MM.1S (cell line): ENCODE measurements around the gene XPO1.

Experiments used
- DNase-seq: peaks from one replicate; pipeline ENCODE4 v3.0.0-alpha.2; 2015
- H2AFZ ChIP-seq: fragments of 300-600 bp; sonication (generic); 2 replicates; pipeline ENCODE4 v1.6.0; 2016; ENCODE audit warnings: antibody characterized with exemption, low read length
- H3F3A ChIP-seq: fragments of 300-600 bp; sonication (generic); 2 replicates; pipeline ENCODE4 v1.6.1; 2016; ENCODE audit warnings: mild to moderate bottlenecking, antibody characterized with exemption, low read length, moderate library complexity, mixed read lengths; ENCODE audit not compliant: insufficient read depth
- H3K27ac ChIP-seq: fragments of 300-600 bp; sonication (generic); 2 replicates; pipeline ENCODE4 v1.5.1; 2016; ENCODE audit warnings: mild to moderate bottlenecking, low read length
- H3K27me3 ChIP-seq: fragments of 300-600 bp; sonication (generic); replicated peaks from 2 replicates; pipeline ENCODE4 v1.6.0; 2016; ENCODE audit warnings: low read length; ENCODE audit not compliant: insufficient read depth
- H3K36me3 ChIP-seq: fragments of 300-600 bp; sonication (generic); replicated peaks from 2 replicates; pipeline ENCODE4 v1.6.1; 2016; ENCODE audit warnings: mild to moderate bottlenecking, low read length, mixed read lengths; ENCODE audit not compliant: insufficient read depth
- H3K4me1 ChIP-seq: fragments of 300-600 bp; sonication (generic); 2 replicates; pipeline ENCODE4 v1.6.1; 2016; ENCODE audit warnings: low read length, mixed read lengths
- H3K4me2 ChIP-seq: fragments of 300-600 bp; sonication (generic); 2 replicates; pipeline ENCODE4 v1.6.0; 2016; ENCODE audit warnings: low read depth, low read length
- H3K4me3 ChIP-seq: fragments of 300-600 bp; sonication (generic); 2 replicates; pipeline ENCODE4 v1.5.1; 2016; ENCODE audit warnings: low read length, mixed read lengths
- H3K79me2 ChIP-seq: fragments of 300-600 bp; sonication (generic); 2 replicates; pipeline ENCODE4 v1.6.1; 2016; ENCODE audit warnings: mixed run types, low read length, mixed read lengths
- H3K9ac ChIP-seq: fragments of 300-600 bp; sonication (generic); 2 replicates; pipeline ENCODE4 v1.6.1; 2016; ENCODE audit warnings: low read length, mixed read lengths
- H3K9me2 ChIP-seq: fragments of 300-600 bp; sonication (generic); replicated peaks from 2 replicates; pipeline ENCODE4 v1.6.1; 2016; ENCODE audit warnings: mild to moderate bottlenecking, low read length, mixed read lengths; ENCODE audit not compliant: insufficient read depth
- H3K9me3 ChIP-seq: fragments of 300-600 bp; sonication (generic); replicated peaks from 2 replicates; pipeline ENCODE4 v1.6.1; 2016; ENCODE audit warnings: mild to moderate bottlenecking, low read length, mixed read lengths; ENCODE audit not compliant: insufficient read depth
- H4K20me1 ChIP-seq: fragments of 300-600 bp; sonication (generic); 2 replicates; pipeline ENCODE4 v1.6.1; 2016; ENCODE audit warnings: mild to moderate bottlenecking, low read length, moderate library complexity, mixed read lengths; ENCODE audit not compliant: insufficient read depth
- CTCF ChIP-seq: fragments of 300-600 bp; sonication (generic); IDR thresholded peaks from 2 replicates; pipeline ENCODE4 v1.5.1; 2016; ENCODE audit warnings: antibody characterized with exemption, low read length, mixed read lengths
- EZH2 ChIP-seq: fragments of 300-600 bp; sonication (generic); optimal IDR thresholded peaks from 2 replicates; pipeline ENCODE3; 2017; ENCODE audit warnings: low read depth, mild to moderate bottlenecking, antibody characterized with exemption, low read length, mixed read lengths
- EZH2phosphoT487 ChIP-seq: fragments of 300-600 bp; sonication (generic); IDR thresholded peaks from 2 replicates; pipeline ENCODE4 v1.6.1; 2018; ENCODE audit warnings: antibody characterized with exemption, low read length

Gene XPO1

GRCh38 chr2:61537950-61538199 lies 281 bp downstream of the XPO1 start:
- H3F3A ChIP-seq = peaks cover 26% of the 10 kb centered on the region
- peak overlapping the region; percentile 99 for H3K9ac ChIP-seq
- H3K27me3 ChIP-seq = no peaks in the 10 kb centered on the region
- no peaks in the 10 kb centered on the region for H3K9me3 ChIP-seq
- DNase-seq = no peak
- H3K4me2 ChIP-seq = peak overlapping the region; percentile 20; the same call in 1 of the 2 replicates
- peaks cover 33% of the 10 kb centered on the region for H4K20me1 ChIP-seq
- H3K9me2 ChIP-seq = no peaks in the 10 kb centered on the region
- peak overlapping the region; percentile 41; the same call in 1 of the 2 replicates for H2AFZ ChIP-seq
- TF ChIP-seq EZH2 (no peak), CTCF (no peak), EZH2phosphoT487 (no peak)
- peaks cover 13% of the 10 kb centered on the region for H3K4me1 ChIP-seq
- peak overlapping the region; percentile 87 for H3K4me3 ChIP-seq
- H3K27ac ChIP-seq = peak overlapping the region; percentile 90
- H3K36me3 ChIP-seq = no peaks in the 10 kb centered on the region
- peaks cover 51% of the 10 kb centered on the region for H3K79me2 ChIP-seq

- Histone ChIP-seq H3K27me3 (no peaks in the 10 kb centered on the region), H2AFZ (peak overlapping the region; percentile 41; the same call in 1 of the 2 replicates), H3K4me1 (peaks cover 13% of the 10 kb centered on the region), H3K27ac (peak overlapping the region; percentile 90), H3F3A (peaks cover 26% of the 10 kb centered on the region), H4K20me1 (peaks cover 33% of the 10 kb centered on the region), H3K9ac (peak overlapping the region; percentile 99), H3K9me2 (no peaks in the 10 kb centered on the region), H3K79me2 (peaks cover 56% of the 10 kb centered on the region), H3K4me3 (peak overlapping the region; percentile 87), H3K4me2 (peak overlapping the region; percentile 83), H3K9me3 (no peaks in the 10 kb centered on the region), H3K36me3 (no peaks in the 10 kb centered on the region)
- no peak for TF ChIP-seq EZH2
- TF ChIP-seq EZH2phosphoT487 = no peak
- TF ChIP-seq CTCF = no peak
- peak; percentile 15 for DNase-seq
Measured at GRCh38 chr2:61537277-61537949, 743 bp downstream of the XPO1 start.

GRCh38 chr2:61536572-61537276 lies 1.4 kb downstream of the XPO1 start:
- peak; percentile 92 for DNase-seq
- Histone ChIP-seq H2AFZ (peak overlapping the region; percentile 5; the same call in 1 of the 2 replicates), H3F3A (peaks cover 26% of the 10 kb centered on the region), H3K27ac (peak overlapping the region; percentile 90), H3K9ac (peak overlapping the region; percentile 99), H3K9me2 (no peaks in the 10 kb centered on the region), H3K27me3 (no peaks in the 10 kb centered on the region), H4K20me1 (peaks cover 35% of the 10 kb centered on the region), H3K9me3 (no peaks in the 10 kb centered on the region), H3K79me2 (peaks cover 62% of the 10 kb centered on the region), H3K4me3 (peak overlapping the region; percentile 87), H3K4me1 (peaks cover 13% of the 10 kb centered on the region), H3K36me3 (0 out of 2 replicates have a peak, but pooled peaks cover under 1% of the 10 kb centered on the region), H3K4me2 (peak overlapping the region; percentile 83)
- TF ChIP-seq CTCF = no peak
- no peak for TF ChIP-seq EZH2
- TF ChIP-seq EZH2phosphoT487 = no peak
